RPMI8226 (cell line): Measurements from ENCODE around the gene ADCY7.
"Not testable (repeated sequence)": the region's sequence is repeated elsewhere in the genome, so short reads cannot be mapped to it uniquely, and the experiment has no call there.

Source experiments
- DNase-seq: peaks from one replicate; pipeline ENCODE4 v3.0.0-alpha.2; 2015

ADCY7 gene

DNA sequence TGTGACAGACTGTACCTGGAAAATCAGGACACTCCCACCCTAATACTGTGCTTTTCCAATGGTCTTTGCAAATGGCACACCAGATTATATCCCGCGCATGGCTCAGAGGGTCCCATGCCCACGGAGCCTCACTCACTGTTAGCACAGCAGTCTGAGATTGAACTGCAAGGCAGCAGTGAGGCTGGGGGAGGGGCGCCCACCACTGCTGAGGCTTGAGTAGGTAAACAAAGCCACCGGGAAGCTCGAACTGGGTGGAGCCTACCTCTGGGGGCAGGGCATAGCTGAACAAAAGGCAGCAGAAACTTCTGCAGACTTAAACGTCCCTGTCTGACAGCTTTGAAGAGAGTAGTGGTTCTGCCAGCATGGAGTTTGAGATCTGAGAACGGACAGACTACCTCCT, 77.2 kb downstream of the ADCY7 start:
- DNase-seq: not testable (repeated sequence)

DNA sequence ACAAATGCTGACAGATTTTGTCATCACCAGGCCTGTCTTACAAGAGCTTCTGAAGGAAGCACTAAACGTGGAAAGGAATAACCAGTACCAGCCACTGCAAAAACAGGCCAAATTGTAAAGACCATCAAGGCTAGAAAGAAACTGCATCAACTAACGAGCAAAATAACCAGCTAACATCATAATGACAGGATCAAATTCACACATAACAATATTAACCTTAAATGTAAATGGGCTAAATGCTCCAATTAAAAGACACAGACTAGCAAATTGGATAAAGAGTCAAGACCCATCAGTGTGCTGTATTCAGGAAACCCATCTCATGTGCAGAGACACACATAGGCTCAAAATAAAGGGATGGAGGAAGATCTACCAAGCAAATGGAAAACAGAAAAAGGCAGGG, 78.9 kb downstream of the ADCY7 start:
- not testable (repeated sequence) for DNase-seq

DNA sequence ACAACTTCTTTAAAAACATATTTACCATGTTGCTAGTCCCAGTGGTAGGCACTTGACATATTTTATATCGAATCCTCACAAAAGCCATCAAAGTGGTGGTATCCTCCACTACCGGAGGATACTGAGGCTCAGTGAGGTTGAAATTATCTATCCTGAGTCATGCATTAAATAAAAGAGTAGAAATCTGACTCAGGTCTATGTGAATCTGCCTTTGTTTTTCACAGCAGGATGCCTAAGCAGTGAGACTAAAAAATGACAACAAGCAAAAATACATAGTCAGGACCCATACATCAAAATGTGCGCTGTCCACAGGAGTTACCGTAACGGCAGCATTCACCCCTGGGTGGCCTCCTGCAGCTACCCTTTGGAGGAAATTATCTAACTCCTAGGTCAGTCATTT, 84.8 kb downstream of the ADCY7 start:
- no peak for DNase-seq

DNA sequence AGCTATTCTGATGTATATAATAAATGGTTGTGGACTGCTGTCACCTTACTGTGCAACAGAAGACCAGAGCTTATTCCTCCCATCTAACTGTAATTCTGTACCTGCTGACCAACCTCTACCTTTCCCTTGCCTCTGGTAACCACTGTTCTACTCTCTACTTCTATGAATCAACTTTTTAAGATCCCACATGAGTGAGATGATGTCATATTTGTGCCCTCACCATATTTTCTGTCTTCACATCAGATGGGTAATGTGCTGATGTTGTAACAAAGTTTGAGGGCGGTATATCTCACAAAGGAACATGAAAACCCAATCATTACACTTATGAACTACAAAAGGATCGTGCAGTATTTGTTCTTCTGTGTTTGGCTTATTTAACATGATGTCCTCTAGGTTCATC, 85.6 kb downstream of the ADCY7 start:
- DNase-seq: no peak

DNA sequence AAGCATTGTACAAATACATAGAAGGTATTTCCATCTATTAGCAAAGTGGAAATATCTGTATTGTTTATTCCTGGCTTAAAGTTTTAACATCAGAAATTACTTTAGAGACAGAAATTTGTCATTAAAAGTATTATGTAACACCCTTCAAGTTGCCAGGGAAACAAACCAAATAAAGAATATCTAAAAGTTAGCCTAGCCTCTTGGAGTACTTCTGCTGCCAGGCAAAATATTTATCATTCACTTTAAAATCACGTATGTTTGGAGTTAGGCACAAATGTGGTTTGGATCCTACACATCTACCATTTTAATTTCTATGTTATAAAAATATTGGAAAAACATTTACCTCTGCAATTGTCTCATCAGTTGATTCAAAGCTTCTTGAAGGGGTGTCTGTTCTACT, 87.7 kb downstream of the ADCY7 start:
- DNase-seq: no peak

DNA sequence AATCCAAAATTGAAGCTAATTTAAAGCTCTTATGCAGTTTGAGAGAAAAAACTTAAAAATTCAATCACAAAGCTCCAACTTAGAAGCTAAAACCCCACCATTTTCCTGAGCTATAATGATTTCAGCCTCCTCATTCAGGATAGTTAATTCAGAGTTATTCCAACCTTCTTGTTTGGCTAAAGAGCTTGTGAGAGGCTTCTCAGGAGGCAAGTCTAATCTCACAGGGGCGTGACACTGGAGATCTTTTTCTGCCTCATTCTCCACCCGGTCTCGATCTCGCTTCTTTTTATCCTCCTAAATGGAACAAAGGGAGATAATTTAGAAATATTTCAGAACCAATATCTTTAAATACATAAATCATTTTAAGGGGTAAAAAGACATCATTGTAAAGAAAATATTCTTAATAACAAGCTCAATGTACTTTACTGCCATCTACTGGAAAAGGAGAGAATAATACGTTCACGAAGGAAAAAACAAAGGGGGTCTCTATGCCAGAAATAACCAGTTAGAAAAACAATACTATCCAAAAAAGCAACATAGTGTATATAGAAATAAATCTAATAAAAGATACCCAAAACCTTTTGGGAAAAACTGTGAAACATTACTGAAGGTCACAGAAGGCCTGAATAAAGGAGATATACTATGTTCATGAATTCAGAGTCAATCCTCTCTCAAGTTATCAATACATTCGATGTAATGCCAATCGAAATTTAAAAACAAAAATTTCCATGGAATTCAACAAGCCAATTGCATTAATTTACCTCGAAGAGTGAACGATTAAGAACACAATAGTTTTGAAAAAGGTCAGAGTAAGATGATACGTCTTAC, 88.5 kb downstream of the ADCY7 start:
- no peak for DNase-seq

DNA sequence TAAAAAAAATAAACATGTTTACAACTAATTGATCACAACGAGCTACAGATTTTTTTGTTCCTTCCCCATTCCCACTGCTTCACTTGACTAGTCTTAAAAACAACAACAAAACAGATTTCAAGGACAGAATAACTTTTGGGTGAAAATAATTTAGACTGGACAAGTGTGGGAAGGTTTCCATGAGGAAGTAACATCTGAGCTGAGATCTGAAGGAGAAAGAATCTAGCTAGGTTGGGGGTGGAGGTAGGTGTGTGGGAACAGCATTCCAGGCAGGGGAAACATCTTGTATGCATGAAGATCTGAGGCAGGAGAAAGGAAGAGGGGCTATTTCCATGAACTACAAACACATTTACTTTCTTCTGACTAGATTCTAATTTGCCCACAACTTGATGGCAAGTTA, 93.3 kb downstream of the ADCY7 start:
- DNase-seq: no peak

DNA sequence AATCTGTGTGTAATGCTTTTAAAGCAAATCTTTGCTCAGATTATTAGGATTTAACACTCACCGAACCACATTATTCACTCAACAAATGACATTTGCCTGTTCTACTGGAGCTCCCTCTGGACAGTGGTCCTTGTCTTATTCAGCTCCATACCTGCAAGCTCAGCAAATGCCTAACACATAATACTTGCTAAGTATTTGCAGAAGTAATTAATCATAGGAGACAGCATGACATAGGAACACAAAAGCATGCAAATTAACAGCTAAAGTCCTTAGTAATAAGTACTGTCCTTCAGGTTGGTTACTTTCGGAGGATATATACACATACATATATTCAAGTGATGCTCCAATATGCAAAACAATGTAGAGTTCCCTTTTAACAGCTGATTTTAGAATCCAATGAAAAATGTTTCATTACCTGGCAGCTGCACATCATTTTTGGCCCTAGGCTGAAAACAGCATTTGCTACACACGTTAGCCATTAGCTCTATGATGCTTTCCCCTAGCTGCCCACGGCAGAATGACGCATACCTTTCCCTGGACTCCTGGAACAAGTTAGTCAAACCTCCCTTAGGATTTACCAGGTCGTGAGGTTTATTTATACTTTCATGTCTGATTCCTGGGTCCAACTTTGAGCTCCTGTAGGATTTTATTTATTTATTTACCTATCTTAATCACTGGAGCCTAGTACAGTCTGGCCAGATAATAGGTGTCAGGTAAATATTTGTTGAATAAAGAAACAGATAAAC, 93.9 kb downstream of the ADCY7 start:
- no peak for DNase-seq

DNA sequence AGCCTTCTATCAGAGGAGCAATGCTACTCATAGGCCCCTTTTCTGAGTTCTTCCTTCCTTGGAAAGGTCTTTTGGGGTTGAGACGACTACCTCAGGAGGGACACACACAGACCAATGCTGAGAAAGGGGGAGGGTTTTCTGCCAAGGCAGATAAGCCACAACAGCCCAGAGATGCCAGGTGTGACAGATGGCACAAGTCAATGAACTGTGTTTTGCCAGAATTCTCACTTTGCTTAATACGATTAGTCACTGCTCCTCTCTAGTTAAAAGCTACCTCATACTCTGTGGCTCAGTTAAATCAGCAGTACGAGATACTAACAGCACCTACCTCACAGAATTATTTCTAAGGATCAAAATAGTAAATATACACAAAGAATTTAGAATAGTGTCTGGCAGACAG, 94.4 kb downstream of the ADCY7 start:
- no peak for DNase-seq

DNA sequence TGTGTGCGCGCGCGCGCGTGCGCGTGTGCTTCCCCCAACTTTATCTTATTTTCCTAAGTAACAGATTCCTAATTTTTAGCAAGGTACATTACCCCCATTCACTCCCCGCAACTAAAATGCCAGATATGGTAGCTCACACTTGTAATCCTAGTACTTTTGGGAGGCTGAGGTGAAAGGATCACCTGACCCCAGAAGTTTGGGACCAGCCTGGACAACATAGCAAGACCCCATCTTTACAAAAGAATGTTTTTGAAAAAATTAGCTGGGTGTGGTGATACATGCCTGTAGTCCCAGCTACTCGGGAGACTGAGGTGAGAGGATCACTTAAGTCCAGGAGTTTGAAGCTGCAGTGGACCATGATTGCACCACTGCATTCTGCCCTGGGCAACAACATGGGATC, 97.3 kb downstream of the ADCY7 start:
- no peak for DNase-seq

DNA sequence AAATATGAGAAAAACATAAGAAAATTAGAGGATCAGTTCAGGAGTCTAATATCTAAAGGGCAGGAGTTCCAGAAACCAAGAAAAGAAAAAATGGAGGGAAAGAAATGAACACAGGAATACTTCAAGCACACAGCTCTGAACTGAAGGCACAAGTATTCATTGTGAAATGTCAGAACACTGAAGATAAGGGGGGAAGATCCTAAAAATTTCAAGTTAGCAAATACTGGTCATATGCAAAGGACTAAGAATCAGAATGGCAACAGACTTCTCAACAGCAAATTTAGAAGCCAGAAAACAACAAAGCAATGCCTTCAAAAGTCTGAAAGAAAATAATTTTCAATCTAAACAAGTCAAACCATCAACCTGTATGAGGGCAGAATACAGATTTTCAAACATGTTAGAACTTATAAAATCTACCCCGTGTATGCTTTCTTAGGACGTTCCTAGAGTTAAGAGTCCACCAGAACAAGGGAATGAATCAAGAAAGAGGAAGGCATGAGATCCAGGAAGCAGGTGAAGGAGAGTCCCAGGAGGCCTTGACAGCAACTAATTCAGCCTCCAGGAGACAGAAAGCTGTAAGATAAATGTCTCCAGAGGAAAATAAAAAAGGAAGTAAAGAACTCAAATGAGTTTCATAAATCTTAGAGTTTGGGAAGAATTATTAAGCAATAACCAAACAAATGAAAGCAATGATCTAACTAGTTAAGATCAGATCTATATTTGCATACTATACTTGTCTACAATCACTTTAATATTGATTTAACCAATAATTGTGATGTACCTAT, 99.6 kb downstream of the ADCY7 start:
- DNase-seq: no peak
